Smooth muscle cell (in vitro differentiated cells): Measurements from ENCODE around the gene GGA1. TPM values are rescaled to one million over a fixed set of nuclear protein-coding genes. Genes with fewer than 3 reads are reported as not detected.

Source experiments
- DNase-seq: peaks from one replicate; lab custom pipeline; 2025; ENCODE audit not compliant: unreplicated experiment; lab: John Stamatoyannopoulos, UW
- H2AFZ ChIP-seq: fragments of 200-600 bp; sonication (generic); 2 replicates; pipeline ENCODE4 v1.6.0; 2016; ENCODE audit warnings: antibody characterized with exemption, low read depth, mild to moderate bottlenecking
- H3F3A ChIP-seq: fragments of 200-600 bp; sonication (generic); 2 replicates; pipeline ENCODE4 v1.6.0; 2017; ENCODE audit warnings: antibody characterized with exemption, low read depth
- H3K27ac ChIP-seq: fragments of 200-600 bp; sonication (generic); 2 replicates; pipeline ENCODE4 v1.5.1; 2016; ENCODE audit warnings: low read depth, mild to moderate bottlenecking
- H3K27me3 ChIP-seq: fragments of 200-600 bp; sonication (generic); 2 replicates; pipeline ENCODE4 v1.6.1; 2016; ENCODE audit warnings: low read depth, mild to moderate bottlenecking
- H3K36me3 ChIP-seq: fragments of 200-600 bp; sonication (generic); 2 replicates; pipeline ENCODE4 v1.5.1; 2016; ENCODE audit warnings: low read depth
- H3K4me1 ChIP-seq: fragments of 200-600 bp; sonication (generic); 2 replicates; pipeline ENCODE4 v1.5.1; 2016; ENCODE audit warnings: low read depth
- H3K4me2 ChIP-seq: fragments of 200-600 bp; sonication (generic); 2 replicates; pipeline ENCODE4 v1.6.0; 2016; ENCODE audit warnings: mild to moderate bottlenecking
- H3K4me3 ChIP-seq: fragments of 200-600 bp; sonication (generic); 2 replicates; pipeline ENCODE4 v1.5.1; 2016; ENCODE audit warnings: mild to moderate bottlenecking
- H3K79me2 ChIP-seq: fragments of 200-600 bp; sonication (generic); 2 replicates; pipeline ENCODE4 v1.6.0; 2016; ENCODE audit warnings: low read depth, mild to moderate bottlenecking
- H3K9ac ChIP-seq: fragments of 200-600 bp; sonication (generic); 2 replicates; pipeline ENCODE4 v1.6.0; 2016; ENCODE audit warnings: low read depth
- H3K9me3 ChIP-seq: fragments of 200-600 bp; sonication (generic); replicated peaks from 2 replicates; pipeline ENCODE4 v1.5.1; 2016; ENCODE audit warnings: low read depth
- H4K20me1 ChIP-seq: fragments of 200-600 bp; sonication (generic); 2 replicates; pipeline ENCODE4 v1.6.0; 2016; ENCODE audit warnings: low read depth
- CTCF ChIP-seq: fragments of 200-600 bp; sonication (generic); IDR thresholded peaks from 2 replicates; pipeline ENCODE4 v1.5.1; 2017; ENCODE audit warnings: borderline replicate concordance, mild to moderate bottlenecking, antibody characterized with exemption; ENCODE audit not compliant: insufficient read depth, poor library complexity, severe bottlenecking
- WGBS: methylation state at CpG from one replicate; pipeline ENCODE4 v1.1.7; 2016; ENCODE audit warnings: low lambda C conversion rate; 5-methylcytosine and 5-hydroxymethylcytosine counted together
- polyA plus RNA-seq: library from polyadenylated mRNA; unstranded; fragments of >200 nt; fragmentation: Nextera tagmentation; extraction: Ambion mirVana; gene quantifications from 2 replicates; pipeline ENCODE4 v1.2.1, GENCODE V29; 2016
- total RNA-seq: library from RNA; depleted of rRNA; stranded (reverse); fragments of >200 nt; gene quantifications from 2 replicates; pipeline ENCODE4 v1.2.3, GENCODE V29; 2014

GGA1 gene
- total and polyA plus RNA-seq, 2 experiments from 2014 or later, result 15.6 to 44.0 TPM

GRCh38 chr22:37634417-37634924 is 25.8 kb downstream of the GGA1 start:
- H3K4me1 ChIP-seq, result peaks cover 32% of the 10 kb centered on the region
- peak overlapping the region; percentile 34 for H3K9ac ChIP-seq

GRCh38 chr22:37635157-37635556 is 26.5 kb downstream of the GGA1 start:
- Histone ChIP-seq H3K79me2 (no peaks in the 10 kb centered on the region), H3K36me3 (no peaks in the 10 kb centered on the region), H3K27ac (peak overlapping the region; percentile 83), H3K27me3 (no peaks in the 10 kb centered on the region), H3K4me3 (no peak overlapping the region), H3K9me3 (no peaks in the 10 kb centered on the region), H3K4me1 (peaks cover 33% of the 10 kb centered on the region), H3F3A (peaks cover 16% of the 10 kb centered on the region), H4K20me1 (no peaks in the 10 kb centered on the region), H3K9ac (no peak overlapping the region), H2AFZ (no peak overlapping the region), H3K4me2 (peak overlapping the region; percentile 77)
- no peak for TF ChIP-seq CTCF
- no peak for DNase-seq
- 92% methylated on average over 7 of the region's 7 CpGs for whole genome bisulfite sequencing

More at GRCh38 chr22:37634417-37634924, 25.8 kb downstream of the GGA1 start:
- Histone ChIP-seq H3K27me3 (no peaks in the 10 kb centered on the region), H4K20me1 (no peaks in the 10 kb centered on the region), H3K4me3 (no peak overlapping the region), H3K4me2 (peak overlapping the region; percentile 77), H3K79me2 (no peaks in the 10 kb centered on the region), H3K36me3 (no peaks in the 10 kb centered on the region), H3F3A (peaks cover 16% of the 10 kb centered on the region), H3K9me3 (no peaks in the 10 kb centered on the region), H3K27ac (peak overlapping the region; percentile 83), H2AFZ (no peak overlapping the region)
- TF ChIP-seq CTCF, result peak; percentile 3
- DNase-seq, result no peak
- WGBS, result 20% methylated on average over 8 of the region's 8 CpGs

- no peak for DNase-seq
- Histone ChIP-seq H4K20me1 (no peaks in the 10 kb centered on the region), H3K4me2 (no peak overlapping the region), H3K27me3 (no peaks in the 10 kb centered on the region), H3K4me1 (peaks cover 40% of the 10 kb centered on the region), H2AFZ (no peak overlapping the region), H3K4me3 (no peak overlapping the region), H3K9ac (no peak overlapping the region), H3K27ac (peak overlapping the region; percentile 83), H3K9me3 (no peaks in the 10 kb centered on the region), H3K36me3 (no peaks in the 10 kb centered on the region), H3F3A (peaks cover 20% of the 10 kb centered on the region), H3K79me2 (peaks cover 12% of the 10 kb centered on the region)
- 50% methylated on average over 6 of the region's 6 CpGs for WGBS
- TF ChIP-seq CTCF, result peak; percentile 20
Measured at GRCh38 chr22:37636186-37636948, 27.7 kb downstream of the GGA1 start.
